Measurements from ENCODE around the gene EID2.
A peak's percentile ranks its signal among the peaks of the same experiment; 100 is the strongest.

EID2 gene

GRCh38 chr19:39520541-39521484 is 19.1 kb downstream of the EID2 start:
- H3K27ac Mint-ChIP-seq: no peak overlapping the region
- H3K4me1 Mint-ChIP-seq: peaks cover 14% of the 10 kb centered on the region
- no peak for ATAC-seq
- H3K4me3 Mint-ChIP-seq: no peak overlapping the region
- H3K9me3 Mint-ChIP-seq: no peaks in the 10 kb centered on the region
- no peaks in the 10 kb centered on the region for H3K36me3 Mint-ChIP-seq (ENCODE audit: low read depth)
- peaks cover 13% of the 10 kb centered on the region for H3K27me3 Mint-ChIP-seq
- no peak for DNase-seq

- DNase-seq: no peak
- peaks cover 15% of the 10 kb centered on the region for H3K4me1 Mint-ChIP-seq
- no peak overlapping the region for H3K27ac Mint-ChIP-seq
- H3K36me3 Mint-ChIP-seq (ENCODE audit: low read depth): no peaks in the 10 kb centered on the region
- H3K9me3 Mint-ChIP-seq: no peaks in the 10 kb centered on the region
- peaks cover 29% of the 10 kb centered on the region for H3K27me3 Mint-ChIP-seq
- H3K4me3 Mint-ChIP-seq: no peak overlapping the region
- no peak for ATAC-seq
These were observed 21.0 kb downstream of the EID2 start for GRCh38 chr19:39518975-39519374.

DNA sequence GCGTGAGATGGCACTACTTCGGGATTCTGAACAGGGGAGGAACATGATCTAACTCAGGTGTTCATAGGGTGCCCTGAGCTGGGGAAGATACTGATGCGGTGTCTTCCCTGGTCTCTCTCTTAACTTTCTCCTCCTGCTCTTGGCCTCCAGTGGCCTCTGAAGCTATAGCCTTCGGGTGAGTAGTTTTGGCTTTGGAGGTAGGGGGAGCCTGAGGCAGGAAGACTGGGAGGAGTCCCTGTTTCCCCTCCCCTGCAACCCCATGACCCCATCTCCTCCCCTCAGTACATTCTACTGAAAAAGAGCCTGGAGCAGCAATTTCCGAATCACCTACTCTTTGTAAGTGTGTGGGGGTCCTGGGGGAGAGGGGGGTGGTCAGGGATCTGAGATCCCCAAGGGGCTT is 21.5 kb downstream of the EID2 start:
- H3K4me3 Mint-ChIP-seq: no peak overlapping the region
- H3K4me1 Mint-ChIP-seq: peaks cover 15% of the 10 kb centered on the region
- no peaks in the 10 kb centered on the region for H3K36me3 Mint-ChIP-seq (ENCODE audit: low read depth)
- DNase-seq: no peak
- H3K9me3 Mint-ChIP-seq: no peaks in the 10 kb centered on the region
- peaks cover 35% of the 10 kb centered on the region for H3K27me3 Mint-ChIP-seq
- ATAC-seq: no peak
- H3K27ac Mint-ChIP-seq: no peak overlapping the region

DNA sequence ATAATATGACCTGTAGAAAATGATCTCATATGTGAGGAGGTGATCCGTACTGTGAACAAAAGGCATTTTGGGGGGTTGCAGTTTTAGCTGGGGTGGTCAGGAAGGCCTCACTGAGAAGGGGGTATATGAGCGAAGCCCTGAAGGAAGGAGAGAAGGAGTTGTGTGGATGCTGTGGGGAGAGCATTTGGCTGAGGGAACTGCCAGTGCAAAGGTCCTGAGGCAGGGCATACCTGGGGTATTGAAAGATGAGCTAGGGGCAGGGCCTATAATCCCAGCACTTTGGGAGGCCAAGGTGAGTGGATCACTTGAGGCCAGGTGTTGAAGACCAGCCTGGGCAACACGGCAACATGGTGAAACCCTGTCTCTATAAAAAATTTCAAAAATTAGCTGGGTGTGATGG is 22.5 kb downstream of the EID2 start:
- H3K4me1 Mint-ChIP-seq: peaks cover 15% of the 10 kb centered on the region
- H3K9me3 Mint-ChIP-seq: no peaks in the 10 kb centered on the region
- H3K27ac Mint-ChIP-seq: peak overlapping the region; percentile 41
- DNase-seq: no peak
- no peaks in the 10 kb centered on the region for H3K36me3 Mint-ChIP-seq (ENCODE audit: low read depth)
- ATAC-seq: no peak
- H3K4me3 Mint-ChIP-seq: no peak overlapping the region
- peaks cover 42% of the 10 kb centered on the region for H3K27me3 Mint-ChIP-seq

GRCh38 chr19:39516270-39516669 is 23.7 kb downstream of the EID2 start:
- DNase-seq (no peak), ATAC-seq (no peak)
- Mint-ChIP-seq H3K4me1 (peaks cover 11% of the 10 kb centered on the region), H3K27ac (no peak overlapping the region), H3K27me3 (peaks cover 45% of the 10 kb centered on the region), H3K9me3 (no peaks in the 10 kb centered on the region), H3K36me3 (ENCODE audit: low read depth) (no peaks in the 10 kb centered on the region), H3K4me3 (peak overlapping the region; percentile 19)

DNA sequence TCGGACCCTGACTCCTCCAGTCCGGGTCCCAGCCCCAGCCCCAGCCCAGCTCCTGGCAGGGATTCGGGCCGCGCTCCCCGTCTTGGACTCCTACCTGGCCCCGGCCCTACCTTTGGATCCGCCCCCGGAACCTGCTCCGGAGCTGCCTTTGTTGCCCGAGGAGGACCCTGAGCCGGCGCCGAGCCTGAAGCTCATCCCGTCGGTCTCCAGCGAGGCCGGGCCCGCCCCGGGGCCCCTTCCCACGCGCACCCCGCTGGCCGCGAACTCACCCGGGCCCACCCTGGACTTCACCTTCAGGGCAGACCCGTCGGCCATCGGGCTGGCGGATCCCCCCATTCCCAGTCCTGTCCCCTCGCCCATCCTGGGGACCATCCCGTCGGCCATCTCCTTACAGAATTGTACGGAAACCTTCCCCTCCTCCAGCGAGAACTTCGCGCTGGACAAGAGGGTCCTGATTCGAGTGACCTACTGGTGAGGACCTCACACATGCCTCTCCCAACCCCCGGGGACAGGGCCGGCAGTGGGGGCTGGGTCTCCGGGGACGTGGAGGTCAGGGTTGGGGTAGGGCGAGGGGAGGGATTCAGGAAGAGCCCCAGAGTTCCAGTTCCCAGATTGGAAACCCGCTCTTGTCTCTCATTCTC is 24.3 kb downstream of the EID2 start:
- no peaks in the 10 kb centered on the region for H3K9me3 Mint-ChIP-seq
- no peak for ATAC-seq
- no peak overlapping the region for H3K27ac Mint-ChIP-seq
- peak overlapping the region; percentile 64 for H3K4me3 Mint-ChIP-seq
- no peaks in the 10 kb centered on the region for H3K36me3 Mint-ChIP-seq (ENCODE audit: low read depth)
- peaks cover 8% of the 10 kb centered on the region for H3K4me1 Mint-ChIP-seq
- no peak for DNase-seq
- peaks cover 45% of the 10 kb centered on the region for H3K27me3 Mint-ChIP-seq

- H3K36me3 Mint-ChIP-seq (ENCODE audit: low read depth): no peaks in the 10 kb centered on the region
- H3K4me1 Mint-ChIP-seq: peaks cover 8% of the 10 kb centered on the region
- peaks cover 48% of the 10 kb centered on the region for H3K27me3 Mint-ChIP-seq
- no peaks in the 10 kb centered on the region for H3K9me3 Mint-ChIP-seq
- ATAC-seq (peak; percentile 50), DNase-seq (peak; percentile 34)
- H3K4me3 Mint-ChIP-seq: peak within 1 kb of the TSS; percentile 64
- H3K27ac Mint-ChIP-seq: no peak within 1 kb of the TSS
These were observed 25.0 kb downstream of the EID2 start, which contains the start of gene SELENOV for GRCh38 chr19:39514840-39515550. TSS of gene SELENOV (plus strand) at chr19:39515139. CDS start at chr19:39515213, 74 bp downstream.

DNA sequence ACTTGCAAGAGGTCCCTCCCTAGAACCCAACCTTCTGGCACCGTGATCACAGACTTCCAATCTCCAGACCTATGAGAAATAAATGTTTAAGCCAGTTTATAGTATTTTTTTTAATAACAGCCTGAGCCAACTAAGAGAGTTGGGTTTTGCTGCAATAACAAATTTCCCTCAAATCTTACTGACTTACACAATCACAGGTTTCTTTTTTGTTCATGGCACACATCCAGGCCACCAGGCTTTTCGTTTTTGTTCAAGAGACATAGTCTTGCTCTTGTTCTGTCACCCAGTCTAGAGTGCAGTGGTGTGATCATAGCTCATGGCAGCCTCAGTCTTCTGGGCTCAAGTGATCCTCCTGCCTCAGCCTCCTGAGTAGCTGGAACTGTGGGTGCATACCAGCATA is 27.0 kb downstream of the EID2 start:
- Mint-ChIP-seq H3K4me3 (no peak overlapping the region), H3K36me3 (ENCODE audit: low read depth) (no peaks in the 10 kb centered on the region), H3K4me1 (peaks cover 13% of the 10 kb centered on the region), H3K27me3 (peaks cover 56% of the 10 kb centered on the region), H3K27ac (no peak overlapping the region), H3K9me3 (no peaks in the 10 kb centered on the region)
- no peak for DNase-seq
- no peak for ATAC-seq

GRCh38 chr19:39509233-39509632 is 30.7 kb downstream of the EID2 start:
- ATAC-seq: no peak
- Mint-ChIP-seq H3K9me3 (no peaks in the 10 kb centered on the region), H3K4me3 (no peak overlapping the region), H3K4me1 (peaks cover 19% of the 10 kb centered on the region), H3K27me3 (peaks cover 52% of the 10 kb centered on the region), H3K36me3 (ENCODE audit: low read depth) (peaks cover 2% of the 10 kb centered on the region), H3K27ac (no peak overlapping the region)
- no peak for DNase-seq

DNA sequence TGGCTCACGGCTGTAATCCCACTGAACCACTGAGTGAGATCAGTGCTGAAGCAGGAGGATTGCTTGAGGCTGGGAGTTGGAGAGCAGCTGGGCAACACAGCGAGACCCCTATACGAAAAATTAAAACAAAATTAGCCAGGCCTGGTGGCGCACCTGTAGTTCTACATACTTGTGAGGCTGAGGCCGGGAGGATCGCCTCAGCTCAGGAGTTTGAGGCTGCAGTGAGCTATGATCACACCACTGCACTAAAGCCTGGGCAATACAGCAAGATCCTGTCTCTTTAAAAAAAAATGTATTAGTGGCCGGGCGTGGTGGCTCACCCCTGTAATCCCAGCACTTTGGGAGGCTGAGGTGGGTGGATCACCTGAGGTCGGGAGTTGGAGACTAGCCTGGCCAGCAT is 31.3 kb downstream of the EID2 start:
- Mint-ChIP-seq H3K36me3 (ENCODE audit: low read depth) (peaks cover 2% of the 10 kb centered on the region), H3K27ac (no peak overlapping the region), H3K27me3 (peaks cover 51% of the 10 kb centered on the region), H3K4me3 (no peak overlapping the region), H3K4me1 (peaks cover 19% of the 10 kb centered on the region), H3K9me3 (no peaks in the 10 kb centered on the region)
- ATAC-seq: no peak
- DNase-seq: no peak

- Mint-ChIP-seq H3K27me3 (peaks cover 49% of the 10 kb centered on the region), H3K9me3 (no peaks in the 10 kb centered on the region), H3K4me1 (peaks cover 22% of the 10 kb centered on the region), H3K27ac (peak overlapping the region; percentile 42), H3K4me3 (peak overlapping the region; percentile 80), H3K36me3 (ENCODE audit: low read depth) (peaks cover 2% of the 10 kb centered on the region)
- ATAC-seq (no peak), DNase-seq (no peak)
These were observed 32.1 kb downstream of the EID2 start for GRCh38 chr19:39507715-39508364.

GRCh38 chr19:39506944-39507714 is 32.8 kb downstream of the EID2 start:
- Mint-ChIP-seq H3K4me3 (peak overlapping the region; percentile 80), H3K27me3 (peaks cover 48% of the 10 kb centered on the region), H3K27ac (peak overlapping the region; percentile 42), H3K36me3 (ENCODE audit: low read depth) (peaks cover 2% of the 10 kb centered on the region), H3K4me1 (peaks cover 22% of the 10 kb centered on the region), H3K9me3 (no peaks in the 10 kb centered on the region)
- peak; percentile 85 for ATAC-seq
- DNase-seq: peak; percentile 70

DNA sequence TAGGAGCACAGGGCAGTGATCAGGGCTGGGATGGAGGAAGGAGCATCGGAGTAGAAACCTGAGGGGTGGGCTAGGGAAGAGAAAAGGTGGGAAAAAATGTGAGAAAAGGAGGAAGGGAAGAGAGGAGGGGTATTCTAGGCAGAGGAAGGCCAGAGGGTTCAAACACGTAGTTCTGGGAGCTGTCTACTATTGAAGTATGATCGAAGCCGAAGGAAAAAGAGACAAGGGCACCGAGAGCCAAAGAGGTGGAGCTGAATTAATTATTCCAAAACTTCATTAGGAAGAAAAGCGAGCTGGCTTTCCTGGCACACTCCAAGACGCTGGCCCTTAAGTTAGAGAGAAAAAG is 33.4 kb downstream of the EID2 start:
- peaks cover 22% of the 10 kb centered on the region for H3K4me1 Mint-ChIP-seq
- ATAC-seq: no peak
- peaks cover 2% of the 10 kb centered on the region for H3K36me3 Mint-ChIP-seq (ENCODE audit: low read depth)
- peaks cover 46% of the 10 kb centered on the region for H3K27me3 Mint-ChIP-seq
- peak overlapping the region; percentile 45 for H3K4me3 Mint-ChIP-seq
- no peak for DNase-seq
- H3K27ac Mint-ChIP-seq: no peak overlapping the region
- no peaks in the 10 kb centered on the region for H3K9me3 Mint-ChIP-seq

Measured in activated naive CD8-positive, alpha-beta T cell treated with anti-CD3 and anti-CD28 coated beads, Interleukin-2, amount 50 U/mL, for 24 hours (primary cell).